Stimulated activated CD8-positive, alpha-beta memory T cell treated with anti-CD3 and anti-CD28 coated beads, Interleukin-7, amount 100 ng/mL, for 48 hours (primary cell): ENCODE results near the gene PRICKLE3.

ENCODE experiments used
- DNase-seq, 2 donors: peaks; one replicate each; pipeline ENCODE4 v3.0.0-alpha.2; 2020; ENCODE audit warnings: low read depth in 1 of 2; ENCODE audit errors: extremely low read depth in 1 of 2

Gene PRICKLE3, protein sequence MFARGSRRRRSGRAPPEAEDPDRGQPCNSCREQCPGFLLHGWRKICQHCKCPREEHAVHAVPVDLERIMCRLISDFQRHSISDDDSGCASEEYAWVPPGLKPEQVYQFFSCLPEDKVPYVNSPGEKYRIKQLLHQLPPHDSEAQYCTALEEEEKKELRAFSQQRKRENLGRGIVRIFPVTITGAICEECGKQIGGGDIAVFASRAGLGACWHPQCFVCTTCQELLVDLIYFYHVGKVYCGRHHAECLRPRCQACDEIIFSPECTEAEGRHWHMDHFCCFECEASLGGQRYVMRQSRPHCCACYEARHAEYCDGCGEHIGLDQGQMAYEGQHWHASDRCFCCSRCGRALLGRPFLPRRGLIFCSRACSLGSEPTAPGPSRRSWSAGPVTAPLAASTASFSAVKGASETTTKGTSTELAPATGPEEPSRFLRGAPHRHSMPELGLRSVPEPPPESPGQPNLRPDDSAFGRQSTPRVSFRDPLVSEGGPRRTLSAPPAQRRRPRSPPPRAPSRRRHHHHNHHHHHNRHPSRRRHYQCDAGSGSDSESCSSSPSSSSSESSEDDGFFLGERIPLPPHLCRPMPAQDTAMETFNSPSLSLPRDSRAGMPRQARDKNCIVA

DNA sequence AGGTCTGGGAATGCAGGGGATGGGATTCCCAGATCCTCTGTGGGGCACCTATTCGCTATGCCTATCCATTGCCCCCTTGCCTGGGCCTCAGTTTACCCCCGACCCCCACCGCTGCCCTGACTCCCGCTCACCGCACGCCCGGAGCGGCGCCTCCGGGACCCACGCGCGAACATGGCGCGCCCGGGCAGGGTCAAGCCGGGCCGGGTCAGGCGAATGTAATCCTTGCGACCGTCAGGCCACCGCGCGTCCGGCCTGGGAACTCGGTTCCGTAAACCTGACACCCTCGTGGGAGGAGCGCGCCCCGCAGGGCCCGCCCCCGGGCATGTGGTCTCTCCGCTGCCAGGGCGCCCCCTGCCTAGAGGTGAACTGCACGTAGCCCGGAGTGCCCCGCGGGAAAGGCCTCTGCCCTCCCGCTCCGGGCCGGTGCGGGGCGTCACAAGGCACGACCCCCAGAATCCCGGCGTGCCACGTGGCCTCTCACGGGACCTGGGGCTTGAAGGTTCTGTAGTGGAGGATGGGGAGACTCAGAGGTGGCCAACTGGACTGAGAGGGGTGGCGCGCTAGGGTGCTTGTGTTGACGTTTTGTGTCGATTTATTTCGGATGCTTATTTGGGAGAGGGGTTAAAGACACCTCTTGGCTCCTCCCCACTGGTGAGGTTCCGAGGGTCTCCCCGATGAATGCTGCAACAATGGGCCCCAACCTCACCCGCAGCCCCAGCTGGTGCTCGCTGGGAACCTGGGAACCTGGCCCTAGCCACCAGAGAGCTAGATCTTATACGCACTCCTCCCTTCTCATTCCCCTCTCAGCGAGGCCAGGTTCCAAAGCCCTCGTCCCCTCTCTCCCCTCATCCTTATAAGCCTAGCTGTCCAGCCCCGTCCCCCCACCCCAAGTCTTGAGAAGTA, at the start of gene PRICKLE3:
Gene PRICKLE3, minus strand, starts transcription at position 249 of the 903 bp plus-strand sequence. Its CDS starts 76 bp downstream, at position 173.
- peak in 1 of 2 donors; percentile 66 for DNase-seq

DNA sequence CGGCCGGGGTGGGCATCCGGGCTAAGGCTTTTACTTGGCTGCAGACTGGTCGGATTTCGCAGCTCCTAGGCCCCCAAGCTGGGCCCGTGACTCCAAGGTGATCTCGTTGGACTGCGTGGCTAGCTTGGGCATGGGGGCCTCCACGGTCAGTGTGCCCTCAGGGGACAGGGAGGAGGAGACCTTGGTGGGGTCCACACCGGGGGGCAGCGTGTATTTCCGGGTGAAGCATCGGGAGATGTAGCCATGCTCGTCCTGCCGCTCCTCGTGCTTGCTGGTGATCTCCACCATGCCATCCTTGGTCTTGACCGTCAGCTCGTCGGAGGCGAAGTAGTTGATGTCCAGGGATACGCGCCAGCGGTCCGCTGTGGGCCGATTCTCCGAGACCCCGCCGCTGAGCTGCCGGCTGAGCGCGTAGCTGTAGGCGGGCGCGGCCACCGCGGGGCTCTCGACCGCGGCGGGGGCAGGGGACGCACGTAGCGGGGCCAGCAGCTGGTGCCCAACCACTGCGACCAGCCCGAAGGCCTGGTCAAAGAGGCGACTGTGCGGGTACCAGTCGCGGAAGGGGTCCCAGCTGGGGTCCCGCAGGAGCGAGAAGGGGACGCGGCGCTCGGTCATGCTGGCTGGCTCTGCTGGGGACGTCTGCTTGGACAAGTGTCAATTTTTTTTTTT, 47.8 kb upstream of the PRICKLE3 start:
- no peak for DNase-seq

DNA sequence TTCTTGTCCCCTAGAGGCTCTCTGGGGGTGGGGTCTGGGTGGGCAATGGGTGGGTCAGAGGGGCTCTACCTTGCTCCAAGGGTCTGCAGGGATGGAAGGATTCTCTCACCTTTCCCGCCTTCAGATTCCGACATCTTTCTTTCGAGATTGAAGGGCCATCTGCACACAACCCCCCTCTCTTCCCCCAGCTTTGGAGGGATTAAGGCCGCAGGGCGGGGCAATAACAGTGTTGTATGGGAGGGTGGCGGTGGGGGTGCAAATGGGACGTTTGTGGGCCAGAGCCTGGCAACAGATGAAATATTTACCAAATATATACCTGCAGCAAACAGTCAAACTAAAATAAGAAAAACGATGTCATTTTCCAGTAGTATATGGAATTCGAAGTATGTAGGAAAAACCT, 47.0 kb upstream of the PRICKLE3 start, which contains the start of gene CACNA1F:
Gene CACNA1F, minus strand, starts transcription at position 165 of the 400 bp plus-strand sequence. Its CDS starts 31 bp downstream, at position 134.
- DNase-seq = no peak

DNA sequence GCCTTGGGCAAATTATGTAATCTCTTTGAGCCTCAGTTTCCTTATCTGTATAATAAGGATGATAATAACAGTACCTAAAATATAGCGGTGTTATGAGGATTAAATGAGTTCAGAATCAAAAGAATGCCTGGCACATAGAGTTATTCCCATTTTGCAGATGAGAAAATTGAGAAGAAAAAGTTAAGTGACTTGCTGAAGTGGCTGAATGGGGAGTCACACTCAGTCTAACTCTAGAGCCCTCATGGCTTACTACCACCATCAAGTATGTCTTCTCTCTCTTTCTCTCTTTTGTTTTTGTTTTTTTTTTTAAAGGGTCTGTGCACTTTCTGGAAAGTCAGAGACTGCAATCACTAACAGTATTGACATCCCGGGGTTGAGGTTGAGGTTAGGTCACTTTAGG, 46.4 kb upstream of the PRICKLE3 start:
- DNase-seq = no peak

DNA sequence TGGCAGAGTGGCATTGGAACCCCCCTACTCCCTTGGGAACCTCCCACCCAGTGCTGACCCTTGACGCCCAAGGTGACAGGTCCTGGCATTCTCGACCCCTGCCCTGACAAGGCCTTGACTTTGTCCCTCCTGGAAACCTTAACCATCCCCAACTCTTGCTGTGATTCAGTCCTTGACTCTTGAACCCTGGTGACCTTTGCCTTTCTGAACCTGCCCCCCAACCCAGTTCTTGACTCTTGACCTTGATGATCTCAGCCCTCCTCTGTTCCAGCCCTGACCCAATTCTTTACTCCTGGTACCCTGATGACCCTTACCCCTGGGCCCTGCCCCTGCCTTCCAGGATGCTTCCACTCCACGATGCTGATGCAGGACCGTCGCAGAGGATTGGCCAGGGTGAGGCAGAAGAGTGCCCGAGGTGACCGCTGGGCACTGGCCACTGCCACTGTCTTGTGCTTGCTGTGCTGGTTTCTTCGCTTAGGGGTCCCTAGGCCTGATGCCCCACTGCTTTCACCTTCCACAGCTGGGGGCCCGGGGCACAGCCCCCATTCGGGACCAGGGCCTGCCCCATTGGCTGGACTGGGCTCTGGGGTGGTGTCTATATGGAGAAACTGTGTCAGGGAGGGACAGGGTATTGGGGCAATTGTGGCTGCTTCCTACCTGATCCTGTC, 45.3 kb upstream of the PRICKLE3 start:
- DNase-seq = no peak

DNA sequence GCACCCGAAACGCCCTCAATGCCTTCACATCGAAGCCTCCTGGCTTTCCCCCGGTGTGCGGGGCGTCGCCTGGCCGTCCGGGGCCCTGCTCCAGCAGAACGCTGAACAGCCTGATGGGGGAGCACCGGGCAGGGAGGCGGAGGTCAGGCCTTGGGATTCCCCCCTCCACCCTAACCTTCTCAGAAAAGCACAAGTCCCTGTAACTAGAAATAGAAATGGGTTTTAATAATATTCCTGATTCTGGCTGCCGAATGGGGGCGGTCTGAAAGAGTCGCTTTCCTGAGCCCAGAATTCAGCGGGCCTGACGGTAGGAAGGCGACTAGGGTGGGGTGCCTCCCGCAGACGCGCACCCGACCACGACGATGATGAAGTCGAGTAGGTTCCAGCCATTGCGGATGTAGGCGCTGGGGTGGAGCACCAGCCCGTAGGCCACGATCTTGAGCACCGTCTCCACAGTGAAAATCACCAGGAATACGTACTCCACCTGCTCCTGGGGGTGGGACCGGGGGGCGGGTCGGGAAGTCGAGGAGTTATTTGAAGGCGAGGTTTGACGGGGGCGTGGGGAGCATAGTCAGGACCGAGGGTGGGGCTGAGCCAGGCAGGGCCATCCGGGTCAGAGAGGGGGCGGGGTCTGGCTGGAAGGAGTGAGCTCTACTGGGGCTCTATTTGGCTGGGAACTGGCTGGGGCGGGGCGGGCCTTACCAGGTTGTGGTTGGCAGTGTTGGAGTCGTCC, 44.5 kb upstream of the PRICKLE3 start:
- DNase-seq = peak; percentile 50 to 62

DNA sequence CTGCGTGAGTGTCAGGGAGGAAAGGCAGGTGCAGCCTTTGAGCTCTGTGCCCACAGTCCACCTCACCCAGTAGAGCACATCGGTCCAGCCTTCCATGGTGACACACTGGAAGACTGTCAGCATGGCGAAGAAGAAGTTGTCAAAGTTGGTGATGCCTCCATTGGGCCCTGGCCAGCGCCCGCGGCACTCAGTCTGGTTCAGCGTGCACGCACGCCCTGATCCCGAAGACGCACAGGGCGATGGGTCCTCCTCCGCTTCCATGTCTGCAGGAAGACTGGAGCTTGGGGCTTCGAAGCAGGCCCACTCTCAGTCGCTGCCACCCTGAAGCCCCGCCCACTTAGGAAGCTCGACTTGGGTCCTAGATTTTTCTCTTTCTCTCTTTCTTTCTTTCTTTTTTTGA, 42.0 kb upstream of the PRICKLE3 start:
- no peak for DNase-seq

DNA sequence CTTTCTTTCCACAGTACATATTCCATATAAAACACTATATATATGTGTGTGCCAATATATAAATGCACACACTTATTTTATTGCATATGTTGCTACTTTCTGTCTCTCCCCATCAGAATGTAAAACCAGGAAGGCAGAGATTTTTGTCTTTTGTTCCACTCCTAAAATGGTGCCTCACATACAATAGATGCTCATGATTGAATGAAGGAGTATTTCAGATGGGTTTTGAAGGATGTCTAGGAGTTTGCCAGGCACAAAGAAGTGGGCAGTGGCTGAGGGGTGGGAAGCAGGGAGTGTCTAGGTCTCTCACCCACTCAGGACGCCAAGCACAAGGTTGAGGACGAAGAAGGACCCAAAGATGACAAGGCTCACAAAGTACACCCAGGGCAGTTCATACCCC, 41.6 kb upstream of the PRICKLE3 start:
- no peak for DNase-seq

DNA sequence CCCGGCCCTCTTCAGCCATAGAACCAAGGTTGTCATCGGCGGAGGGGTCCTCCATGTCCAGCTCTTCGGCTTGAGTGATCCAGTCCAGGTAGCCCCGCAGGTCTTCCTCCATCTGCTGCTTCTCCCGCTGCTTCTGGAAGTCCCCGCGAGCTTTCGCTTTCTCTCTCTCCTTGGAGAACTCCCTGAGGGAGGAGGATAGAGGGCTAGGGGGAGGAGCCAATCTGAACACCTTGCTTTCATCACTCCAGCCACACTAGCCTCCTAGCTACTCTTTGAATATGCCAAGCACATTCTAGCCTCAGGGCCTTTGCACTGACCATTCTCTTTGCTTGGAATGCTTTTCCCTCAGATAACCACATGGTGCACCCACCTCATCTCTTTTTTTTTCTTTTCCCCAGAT, 40.8 kb upstream of the PRICKLE3 start:
- no peak for DNase-seq

DNA sequence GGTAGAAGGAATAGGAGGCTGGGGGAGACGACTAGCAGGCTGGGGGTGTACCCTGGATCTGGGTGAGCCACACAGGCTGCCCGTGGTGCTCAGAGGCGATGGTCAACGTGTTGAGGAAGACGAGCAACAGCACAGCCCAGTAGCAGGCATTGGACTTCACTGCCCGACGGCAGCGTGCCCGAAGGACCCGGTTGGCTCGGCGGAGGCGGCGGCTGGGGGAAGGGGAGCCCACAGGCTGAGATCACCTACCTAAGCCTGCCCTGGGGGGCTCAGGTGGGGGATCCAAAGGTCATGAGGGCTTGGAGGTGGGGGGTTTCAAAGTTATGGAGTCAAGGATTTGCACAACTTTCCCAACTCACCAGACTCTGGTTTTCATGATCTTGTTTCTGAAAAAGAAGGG, 39.7 kb upstream of the PRICKLE3 start:
- DNase-seq = no peak

DNA sequence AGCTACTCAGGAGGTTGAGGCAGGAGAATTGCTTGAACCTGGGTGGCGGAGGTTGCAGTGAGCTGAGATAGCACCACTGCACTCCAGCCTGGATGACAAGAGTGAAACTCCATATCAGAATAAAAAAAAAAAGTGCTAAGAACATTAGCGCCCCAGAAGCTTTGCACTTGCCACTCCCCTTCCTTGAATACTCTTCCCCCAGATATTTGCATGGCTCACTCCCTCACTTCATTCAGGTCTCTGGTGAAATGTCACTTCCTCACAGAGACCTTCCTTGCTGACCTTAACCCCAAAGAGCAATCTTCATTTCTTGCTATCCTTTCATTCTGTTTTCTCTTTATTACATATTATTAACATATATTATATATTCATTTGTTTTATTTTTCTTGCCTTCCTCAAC, 35.7 kb upstream of the PRICKLE3 start:
- DNase-seq = no peak

DNA sequence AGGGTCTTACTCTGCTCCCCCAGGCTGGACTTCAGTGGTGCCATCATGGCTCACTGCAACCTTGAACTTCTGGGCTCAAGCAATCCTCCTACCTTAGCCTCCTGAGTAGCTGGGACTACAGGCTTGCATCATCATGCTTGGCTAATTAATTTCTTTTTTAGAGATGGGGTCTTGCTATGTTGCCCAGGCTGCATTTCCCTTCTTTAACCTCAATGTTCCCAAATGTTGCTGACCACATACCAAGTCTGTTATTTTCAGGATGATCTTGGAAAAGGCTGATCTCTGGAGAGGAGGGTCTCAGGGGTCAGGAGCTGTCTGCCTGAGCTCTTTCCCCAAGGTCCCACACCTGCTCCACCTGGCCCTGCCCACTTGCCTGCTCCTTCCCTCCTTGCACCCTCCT, 33.9 kb upstream of the PRICKLE3 start:
- no peak for DNase-seq

DNA sequence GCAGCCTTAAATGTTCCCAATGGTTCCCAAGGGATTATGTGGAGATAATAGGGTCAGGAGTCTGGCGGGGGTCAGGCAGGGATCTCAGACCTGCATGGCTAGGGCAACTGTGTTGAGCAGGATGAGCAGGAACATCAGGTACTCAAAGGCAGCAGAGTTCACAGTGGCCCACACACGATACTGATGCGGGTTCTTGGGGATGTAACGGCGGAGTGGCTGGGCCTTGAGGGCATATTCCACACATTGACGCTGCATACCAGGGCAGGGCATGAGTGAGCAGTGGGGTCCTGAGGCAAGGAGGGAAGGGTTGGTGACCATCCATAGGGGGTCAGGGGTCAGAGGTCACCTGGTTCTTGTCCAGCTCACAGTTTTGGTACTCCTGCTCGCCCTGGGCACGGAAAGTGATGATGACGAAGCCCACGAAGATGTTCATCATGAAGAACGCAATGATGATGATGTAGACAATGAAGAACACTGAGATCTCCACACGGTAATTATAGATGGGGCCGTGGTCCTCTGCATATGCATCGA, 28.9 kb upstream of the PRICKLE3 start:
- DNase-seq = no peak

DNA sequence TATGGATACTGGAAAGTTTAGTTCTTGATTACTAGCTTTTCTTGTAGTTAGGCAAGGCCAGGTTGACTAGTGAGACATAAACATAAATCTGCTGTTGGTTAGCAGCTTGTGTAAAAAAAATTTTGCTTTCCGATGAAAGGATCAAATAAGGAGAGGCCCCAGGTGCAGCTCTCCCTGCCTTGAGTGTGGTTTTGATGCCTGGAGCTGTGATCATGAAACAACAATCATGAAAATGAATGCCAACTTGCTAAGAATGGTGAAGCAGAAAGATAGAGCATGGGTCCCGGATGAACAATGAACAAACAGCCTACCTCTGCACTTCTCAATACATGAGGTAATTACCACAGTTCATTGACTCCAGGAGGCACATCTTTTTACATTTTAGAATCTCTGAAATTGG, 28.2 kb upstream of the PRICKLE3 start:
- DNase-seq = no peak

DNA sequence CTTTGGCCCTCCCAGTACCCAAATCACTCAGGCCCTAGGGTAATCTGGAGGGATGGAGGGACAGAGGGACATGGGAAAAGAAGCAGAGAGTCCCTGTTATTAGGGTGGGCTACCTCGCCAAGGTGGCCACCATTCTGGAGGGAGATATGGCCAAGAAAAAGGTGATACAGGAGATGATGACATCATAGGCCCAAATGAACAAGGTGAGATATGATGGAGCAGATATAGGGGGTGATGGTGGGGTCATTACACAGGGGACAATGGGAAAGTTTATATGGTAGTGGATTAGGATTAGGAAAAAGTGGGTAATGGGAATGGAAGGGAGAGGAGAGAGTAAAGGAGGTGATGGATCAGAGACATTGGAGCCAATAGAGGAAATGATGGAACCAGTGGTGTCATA, 26.7 kb upstream of the PRICKLE3 start:
- no peak for DNase-seq

DNA sequence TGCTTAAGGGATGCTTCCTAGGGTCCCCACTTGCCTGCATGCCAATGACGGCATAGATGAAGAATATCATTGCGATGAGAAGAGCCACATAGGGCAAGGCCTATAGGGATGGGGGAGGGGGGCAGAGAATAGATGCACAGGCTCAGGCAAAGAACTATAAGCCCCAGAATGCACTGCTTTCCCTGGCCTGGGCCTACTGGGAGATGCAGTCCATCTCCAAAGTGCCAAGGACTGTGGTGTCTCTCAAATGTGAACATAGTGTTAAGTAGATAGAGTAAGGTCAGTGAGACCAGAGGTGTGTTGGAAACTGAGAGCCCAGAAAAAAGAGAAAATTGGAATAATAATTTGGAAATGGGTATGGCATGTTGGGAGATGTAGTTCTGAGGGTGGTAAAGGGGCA, 26.0 kb upstream of the PRICKLE3 start:
- DNase-seq = no peak

DNA sequence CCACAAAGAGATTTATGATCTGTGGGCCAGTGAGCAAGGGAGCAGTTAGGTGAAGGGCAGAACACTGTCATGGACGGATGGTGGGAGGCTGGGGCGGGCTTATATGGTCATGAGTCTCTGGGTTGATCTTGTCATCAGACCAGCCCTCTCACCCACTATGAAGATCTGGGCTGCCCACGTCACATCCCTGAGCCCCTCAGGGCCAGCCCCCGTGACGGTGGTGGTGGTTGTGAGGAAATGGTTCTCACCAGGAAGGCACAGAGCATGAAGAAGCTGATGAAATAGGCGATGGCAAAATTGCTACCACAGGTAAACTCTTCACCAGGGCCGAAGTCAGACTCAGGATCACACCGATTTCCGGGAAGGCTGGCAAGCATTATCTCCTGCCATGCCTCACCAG, 24.9 kb upstream of the PRICKLE3 start:
- DNase-seq = no peak

DNA sequence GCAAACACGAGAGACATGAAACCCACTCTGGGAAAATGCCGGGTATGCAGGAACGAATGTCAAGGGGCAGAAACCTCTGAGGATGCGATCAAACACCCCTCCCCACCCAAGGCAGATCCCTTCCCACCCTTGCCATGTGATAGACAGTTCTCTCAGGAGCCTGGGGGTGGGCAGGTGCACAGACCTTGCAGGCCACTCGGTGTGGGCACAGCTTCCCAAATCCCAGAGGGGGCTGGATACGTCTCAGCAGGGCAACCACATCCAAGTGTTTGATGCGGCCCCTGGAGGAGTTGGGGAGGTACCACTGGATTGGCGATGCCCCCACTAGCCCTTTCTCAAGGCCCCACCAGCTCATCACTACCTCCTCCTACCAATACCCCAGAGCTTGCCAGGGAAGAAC, 24.2 kb upstream of the PRICKLE3 start:
- no peak for DNase-seq
